ENCODE results near the gene CIAO2A.

Gene CIAO2A

GRCh38 chr15:64030123-64030522 is 63.5 kb downstream of the CIAO2A start:
- Mint-ChIP-seq H3K27ac (no peak overlapping the region), H3K4me3 (no peak overlapping the region), H3K9me3 (no peaks in the 10 kb centered on the region), H3K27me3 (no peaks in the 10 kb centered on the region), H3K36me3 (no peaks in the 10 kb centered on the region), H3K4me1 (peaks cover 6% of the 10 kb centered on the region)
- CTCF ChIA-PET = interaction anchor here (1.2 to 1.6 kb wide), 2 partner anchors 19 to 278 kb away, joined by 3 to 6 read pairs; no protein-coding TSS in a partner anchor
- DNase-seq = no peak

- Mint-ChIP-seq H3K27ac (no peak overlapping the region), H3K36me3 (no peaks in the 10 kb centered on the region), H3K4me1 (peaks cover 6% of the 10 kb centered on the region), H3K27me3 (peaks cover under 1% of the 10 kb centered on the region), H3K9me3 (no peaks in the 10 kb centered on the region), H3K4me3 (no peak overlapping the region)
- CTCF ChIA-PET = interaction anchor here (0.6 to 1.6 kb wide), 3 partner anchors 20 to 278 kb away, joined by 3 to 6 read pairs (median 3); no protein-coding TSS in a partner anchor
- no peak for DNase-seq
Measured at GRCh38 chr15:64029633-64030032, 64.0 kb downstream of the CIAO2A start.

- Mint-ChIP-seq H3K27ac (no peak overlapping the region), H3K27me3 (peaks cover 6% of the 10 kb centered on the region), H3K4me3 (no peak overlapping the region), H3K9me3 (no peaks in the 10 kb centered on the region), H3K36me3 (no peaks in the 10 kb centered on the region), H3K4me1 (peaks cover 6% of the 10 kb centered on the region)
- no peak for DNase-seq
- CTCF ChIA-PET = interaction anchor here (0.6 to 1.6 kb wide), 4 partner anchors 18 to 277 kb away, joined by 3 to 6 read pairs (median 3); partner anchors contain the start of gene DAPK2
Measured at GRCh38 chr15:64029110-64029509, 64.5 kb downstream of the CIAO2A start.

GRCh38 chr15:64026591-64026990 is 67.0 kb downstream of the CIAO2A start:
- Mint-ChIP-seq H3K9me3 (no peaks in the 10 kb centered on the region), H3K27ac (no peak overlapping the region), H3K4me1 (peaks cover 2% of the 10 kb centered on the region), H3K36me3 (no peaks in the 10 kb centered on the region), H3K4me3 (no peak overlapping the region), H3K27me3 (peaks cover 14% of the 10 kb centered on the region)
- CTCF ChIA-PET = interaction anchor here (1.2 to 1.9 kb wide), 2 partner anchors 17 to 20 kb away, joined by 5 to 7 read pairs; partner anchors contain the start of gene DAPK2
- no peak for DNase-seq

- H3K9me3 Mint-ChIP-seq = peaks cover 5% of the 10 kb centered on the region
Measured at GRCh38 chr15:64024172-64025050, 69.2 kb downstream of the CIAO2A start.

GRCh38 chr15:64023220-64023619 is 70.4 kb downstream of the CIAO2A start:
- no peak overlapping the region for H3K4me3 Mint-ChIP-seq
- peaks cover 5% of the 10 kb centered on the region for H3K9me3 Mint-ChIP-seq
- no peaks in the 10 kb centered on the region for H3K36me3 Mint-ChIP-seq
- CTCF ChIA-PET = no interaction called here
- no peak overlapping the region for H3K27ac Mint-ChIP-seq
- DNase-seq = no peak
- peaks cover 2% of the 10 kb centered on the region for H3K4me1 Mint-ChIP-seq
- peaks cover 23% of the 10 kb centered on the region for H3K27me3 Mint-ChIP-seq

More at GRCh38 chr15:64024172-64025050, 69.2 kb downstream of the CIAO2A start:
- H3K36me3 Mint-ChIP-seq = no peaks in the 10 kb centered on the region
- no peak overlapping the region for H3K4me3 Mint-ChIP-seq
- H3K4me1 Mint-ChIP-seq = peaks cover 2% of the 10 kb centered on the region
- no peak overlapping the region for H3K27ac Mint-ChIP-seq
- H3K27me3 Mint-ChIP-seq = peaks cover 23% of the 10 kb centered on the region
- CTCF ChIA-PET = interaction anchor here (1.2 kb wide), 1 partner anchor 13 kb away, joined by 3 read pairs; no protein-coding TSS in a partner anchor
- no peak for DNase-seq

GRCh38 chr15:64022571-64022970 is 71.1 kb downstream of the CIAO2A start:
- Mint-ChIP-seq H3K36me3 (no peaks in the 10 kb centered on the region), H3K9me3 (peaks cover 5% of the 10 kb centered on the region), H3K4me1 (peaks cover 2% of the 10 kb centered on the region), H3K27me3 (peaks cover 23% of the 10 kb centered on the region), H3K4me3 (no peak overlapping the region), H3K27ac (no peak overlapping the region)
- no peak for DNase-seq
- CTCF ChIA-PET = interaction anchor here (0.7 kb wide), 1 partner anchor 77 kb away, joined by 3 read pairs; no protein-coding TSS in a partner anchor

All from activated naive CD4-positive, alpha-beta T cell treated with anti-CD3 and anti-CD28 coated beads, Interleukin-2, amount 10 ng/mL, durations not matched to agents 7 days and 5 days (primary cell).